ENCODE data around the gene KRT14. TPM values are rescaled to one million over a fixed set of nuclear protein-coding genes. Genes with fewer than 3 reads are reported as not detected.
"Not testable (repeated sequence)": the region's sequence is repeated elsewhere in the genome, so short reads cannot be mapped to it uniquely, and the experiment has no call there.

Gene KRT14
- polyA plus RNA-seq, 12 donors, result 0.18 to 229 (median 2.1) TPM; not detected in 4

DNA sequence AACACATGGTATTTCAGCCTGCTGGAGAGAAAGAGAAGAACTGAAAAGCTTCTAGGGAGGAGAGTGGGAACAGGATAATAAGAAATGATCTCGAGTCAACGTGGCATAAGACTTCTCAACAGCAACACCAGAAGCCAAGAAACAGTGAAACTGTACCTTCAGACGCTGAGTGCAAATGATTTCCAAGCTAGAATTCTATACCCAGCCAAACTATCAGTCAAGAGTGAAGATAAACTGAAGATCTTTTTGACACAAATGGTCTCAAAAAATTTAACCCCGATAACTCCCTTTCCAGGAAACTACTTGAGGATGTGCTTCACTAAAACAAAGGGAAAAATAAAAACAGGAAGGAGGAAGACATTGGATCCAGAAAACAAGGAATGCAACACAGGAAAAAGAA is 20.2 kb upstream of the KRT14 start:
- not testable (repeated sequence) for DNase-seq

DNA sequence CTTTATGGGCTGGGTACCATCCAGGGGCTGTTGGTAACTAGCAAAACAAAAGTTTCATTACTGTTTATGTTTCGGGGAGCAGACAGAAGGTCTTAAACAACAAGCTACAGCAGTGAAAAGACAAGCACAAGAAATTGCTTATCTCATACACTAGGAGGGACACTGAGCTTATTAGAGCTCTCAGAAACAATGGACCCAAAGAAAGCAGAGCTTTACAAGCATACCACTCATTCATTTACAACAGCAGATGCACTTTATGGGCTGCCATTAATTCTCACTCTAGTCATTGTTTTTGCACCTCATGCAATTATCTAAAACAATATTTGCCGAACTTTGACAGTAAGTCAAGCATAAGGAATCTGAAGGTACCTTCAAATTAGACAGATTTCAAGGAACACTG is 15.8 kb upstream of the KRT14 start:
- DNase-seq, result no peak

DNA sequence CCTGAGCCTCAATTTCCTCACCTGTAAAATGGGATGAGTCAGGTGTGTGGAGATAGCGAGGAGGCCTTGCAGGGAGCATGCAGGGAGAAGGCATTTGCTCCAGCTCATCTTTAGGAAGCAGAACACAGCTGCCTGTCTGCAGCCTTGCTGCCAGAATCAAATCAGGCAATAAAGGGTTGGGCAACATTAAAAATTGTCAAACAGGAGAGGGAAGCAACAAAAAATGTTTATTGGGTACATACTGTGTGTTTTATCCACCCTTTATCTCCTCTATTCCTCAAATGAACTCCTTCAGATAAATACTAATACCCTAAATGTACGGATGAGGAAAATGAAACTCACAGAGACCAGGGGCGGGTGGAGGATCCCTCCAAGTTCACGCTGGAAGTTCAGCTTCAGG is 13.6 kb upstream of the KRT14 start:
- DNase-seq, result no peak

DNA sequence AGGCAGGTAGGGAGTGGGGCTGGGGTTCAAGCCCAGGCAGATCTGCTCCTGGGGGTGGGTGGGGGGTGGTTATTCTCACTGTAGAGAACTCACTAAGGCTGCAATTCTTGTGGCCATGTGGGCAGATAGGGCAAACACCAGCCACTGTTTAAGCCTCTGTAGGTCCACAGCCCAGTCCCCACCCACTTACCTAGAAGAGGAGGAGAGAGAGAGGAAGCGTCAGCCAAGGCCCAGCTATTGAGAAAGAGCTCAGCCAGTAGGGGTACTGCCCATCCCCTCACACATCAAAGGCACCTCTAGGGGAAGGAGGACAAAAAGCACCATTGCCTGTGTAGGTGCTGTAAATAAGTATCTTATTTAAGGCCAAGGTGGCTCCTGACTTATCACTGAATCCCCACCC is 13.0 kb upstream of the KRT14 start:
- DNase-seq, result no peak

DNA sequence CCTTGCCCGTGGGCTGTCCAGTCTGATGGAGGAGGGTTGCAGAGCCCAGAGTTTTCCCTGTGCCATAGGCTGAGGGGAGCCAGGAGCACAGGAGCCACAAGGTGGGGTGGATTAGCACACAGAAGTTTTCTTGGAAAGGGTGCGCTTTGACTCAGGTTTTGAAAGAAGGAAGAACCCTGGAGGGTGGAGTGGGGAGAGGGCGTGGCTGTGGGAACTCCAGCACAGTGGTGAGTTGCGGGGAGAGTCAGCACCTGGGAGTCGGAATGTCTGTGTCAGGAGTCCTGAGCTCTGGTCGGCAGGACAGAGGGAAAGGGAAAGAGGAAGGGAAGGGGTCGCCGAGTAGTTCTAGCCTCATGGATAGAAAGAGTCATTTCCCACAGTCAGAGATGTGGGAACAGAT is 8.9 kb upstream of the KRT14 start:
- DNase-seq, result no peak

DNA sequence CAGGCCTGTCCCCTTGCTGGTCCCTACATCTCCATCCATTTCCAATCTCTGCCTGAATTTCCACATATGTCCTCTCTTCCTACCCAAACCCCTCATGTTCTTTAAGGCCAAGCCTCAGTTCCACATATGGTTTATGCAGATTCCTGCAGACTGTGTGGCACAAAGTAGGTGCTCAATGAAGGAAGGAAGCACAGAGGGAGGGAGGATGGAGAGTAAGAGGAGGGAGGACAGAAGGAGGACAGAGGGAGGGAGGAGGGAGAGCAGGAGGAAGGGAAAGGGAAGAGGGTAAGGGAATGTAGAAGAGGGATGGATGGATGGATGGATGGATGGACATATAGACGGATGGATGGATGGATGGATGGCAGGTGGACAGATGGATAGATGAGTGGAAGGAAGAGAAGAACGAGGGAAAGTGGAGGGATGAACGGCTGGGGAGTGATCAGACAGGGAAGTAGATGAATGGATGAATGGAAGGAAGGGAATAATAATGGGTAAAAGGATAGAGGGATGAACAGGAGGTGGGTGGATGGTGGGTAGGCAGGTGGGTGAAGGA is 7.7 kb upstream of the KRT14 start:
- no peak for DNase-seq

DNA sequence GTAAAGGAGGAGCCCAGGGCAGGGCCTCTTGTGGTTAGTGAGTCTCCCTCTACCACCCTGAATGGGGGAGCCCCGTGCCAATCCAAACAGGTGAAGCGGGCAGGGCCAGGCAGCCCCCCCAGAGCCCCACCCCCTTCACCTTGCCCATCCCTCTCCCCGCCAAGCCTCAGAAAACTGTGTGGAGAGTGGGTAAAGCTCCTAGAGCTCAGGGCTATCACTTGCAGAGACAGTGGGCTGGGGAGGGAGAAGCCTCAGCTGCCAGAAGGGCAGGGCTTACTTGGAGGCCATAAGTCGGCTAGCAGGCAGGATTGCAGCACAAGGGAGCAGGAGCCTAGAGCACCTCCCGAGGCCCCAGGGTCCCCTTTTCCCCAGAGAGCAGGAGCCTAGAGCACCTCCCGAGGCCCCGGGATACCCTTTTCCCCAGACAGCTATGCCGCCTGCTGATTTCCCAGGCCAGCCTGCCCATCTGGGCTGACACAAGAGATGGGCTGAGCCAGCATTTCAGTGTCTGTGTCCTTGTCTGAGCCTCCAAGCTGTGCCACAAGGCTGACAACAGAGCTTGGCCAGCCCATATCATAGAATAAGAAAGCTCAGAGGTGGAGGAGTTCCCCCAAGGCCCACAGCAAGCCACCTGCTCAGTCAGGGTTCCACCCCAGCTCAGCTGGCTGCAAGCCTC is 6.7 kb upstream of the KRT14 start:
- no peak for DNase-seq

DNA sequence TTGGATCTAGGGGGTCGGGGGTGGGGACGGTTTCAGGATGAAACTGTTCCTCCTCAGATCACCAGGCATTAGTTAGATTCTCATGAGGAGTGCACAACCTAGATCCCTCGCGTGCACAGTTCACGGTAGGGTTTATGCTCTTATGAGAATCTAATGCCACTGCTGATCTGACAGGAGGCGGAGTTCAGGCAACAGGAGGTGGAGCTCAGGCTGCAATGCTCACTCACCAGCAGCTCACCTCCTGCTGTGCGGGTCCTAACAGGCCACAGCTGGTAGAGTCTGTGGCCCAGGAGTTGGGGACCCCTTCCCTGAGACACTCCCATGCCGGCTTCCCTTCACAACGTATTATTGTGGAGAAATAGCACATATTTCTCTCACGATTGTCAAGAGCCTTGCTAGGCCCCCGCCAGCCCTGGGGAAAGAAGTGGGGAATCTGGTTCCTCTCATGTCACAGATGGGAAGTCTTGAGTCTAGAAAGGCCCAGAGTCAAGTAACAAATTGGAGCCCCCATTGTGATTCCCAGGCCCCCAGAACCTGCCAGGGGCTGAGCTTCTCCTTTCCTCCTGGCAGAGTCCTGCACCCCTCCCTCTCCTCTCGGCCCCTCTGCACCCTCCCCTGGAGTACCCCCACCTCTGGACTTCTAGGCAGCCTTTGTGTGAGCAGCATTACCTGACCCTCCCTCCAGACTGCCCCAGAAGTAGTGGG is 6.1 kb upstream of the KRT14 start:
- no peak for DNase-seq

DNA sequence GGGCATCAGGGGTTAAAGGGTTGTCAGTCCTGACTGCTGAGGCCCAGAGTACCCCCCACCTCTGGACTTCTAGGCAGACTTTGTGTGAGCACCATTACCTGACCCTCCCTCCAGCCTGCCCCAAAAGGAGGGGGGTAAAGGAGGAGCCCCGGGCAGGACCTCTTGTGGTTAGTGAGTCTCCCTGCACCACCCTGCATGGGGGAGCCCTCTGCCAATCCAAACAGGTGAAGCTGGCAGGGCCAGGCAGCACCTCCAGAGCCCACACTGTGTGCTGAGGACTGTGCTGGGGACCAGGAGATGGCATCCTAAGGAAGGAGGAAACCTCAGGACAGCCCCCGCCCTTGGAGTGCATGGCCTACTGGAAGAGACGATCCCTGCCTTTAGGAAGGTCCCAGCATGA is 2.6 kb upstream of the KRT14 start:
- DNase-seq, result no peak

DNA sequence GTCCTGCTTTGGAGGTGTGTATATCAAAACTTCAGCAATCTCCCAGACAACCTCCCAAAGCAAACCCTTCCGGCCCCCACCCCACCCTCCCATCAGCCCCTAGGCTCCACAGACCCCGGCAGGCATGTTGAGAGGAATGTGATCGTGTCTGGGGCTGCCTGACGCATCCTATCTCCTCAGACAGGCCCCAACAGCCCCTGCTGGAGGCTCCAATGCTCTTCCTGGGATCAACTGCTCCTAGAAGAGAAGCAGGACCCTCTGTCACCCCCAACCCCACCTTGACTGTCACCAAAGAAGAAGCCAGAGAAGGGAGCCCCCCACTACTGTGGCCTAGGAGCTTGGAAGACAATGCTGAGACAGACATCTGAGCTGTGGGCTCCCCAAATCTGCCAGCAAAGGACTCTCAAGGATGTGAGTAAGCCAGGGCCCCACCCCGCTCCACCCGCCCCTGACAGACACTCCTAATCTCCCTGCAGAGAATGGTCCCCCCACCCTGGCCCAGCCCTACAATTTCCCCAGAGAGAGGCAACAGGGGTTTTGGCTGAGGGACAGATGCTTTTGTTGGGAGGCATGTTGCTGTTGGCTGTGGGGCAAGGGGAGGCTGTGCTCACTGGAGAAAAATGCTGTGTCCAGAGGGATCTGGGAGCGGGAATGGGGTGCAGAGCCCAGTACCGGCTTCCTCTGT is 1.6 kb upstream of the KRT14 start:
- DNase-seq, result no peak

DNA sequence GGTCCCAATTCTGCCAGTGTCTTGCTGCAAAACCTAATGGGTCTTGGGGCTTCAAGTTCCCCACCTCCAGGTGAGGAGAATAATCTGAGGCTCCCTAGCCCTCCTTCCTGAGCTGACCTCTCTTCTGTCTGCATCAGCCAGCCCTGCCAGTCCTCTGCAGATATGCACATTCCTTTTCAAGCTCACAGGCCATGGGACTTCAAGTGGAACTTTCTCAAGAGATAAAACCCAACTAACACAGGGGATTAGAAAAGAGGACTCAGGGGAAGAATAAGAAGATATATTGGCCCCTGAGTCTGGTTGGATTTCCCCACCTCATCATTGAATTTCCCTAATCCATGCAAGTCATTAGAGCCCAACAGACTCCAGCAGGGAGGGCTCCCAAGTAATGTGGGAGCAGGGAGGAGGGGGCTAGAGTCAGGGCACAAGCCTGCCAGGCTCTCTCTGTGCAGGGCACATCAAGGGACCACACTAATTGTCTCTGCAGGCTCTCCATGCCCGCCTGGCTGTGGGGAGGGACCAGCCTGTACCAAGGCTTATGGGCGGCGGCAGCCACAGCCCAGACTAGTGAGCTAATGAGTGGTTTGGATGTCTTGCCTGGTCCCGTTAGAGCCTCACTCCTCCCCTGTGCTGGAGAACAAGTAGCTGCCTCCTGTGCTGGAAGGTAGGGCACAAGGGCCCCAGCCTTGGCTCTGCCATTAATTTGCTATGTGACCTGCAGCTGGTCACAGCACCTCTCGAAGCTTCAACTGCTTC is 1.2 kb downstream of the KRT14 start:
- DNase-seq, result no peak

DNA sequence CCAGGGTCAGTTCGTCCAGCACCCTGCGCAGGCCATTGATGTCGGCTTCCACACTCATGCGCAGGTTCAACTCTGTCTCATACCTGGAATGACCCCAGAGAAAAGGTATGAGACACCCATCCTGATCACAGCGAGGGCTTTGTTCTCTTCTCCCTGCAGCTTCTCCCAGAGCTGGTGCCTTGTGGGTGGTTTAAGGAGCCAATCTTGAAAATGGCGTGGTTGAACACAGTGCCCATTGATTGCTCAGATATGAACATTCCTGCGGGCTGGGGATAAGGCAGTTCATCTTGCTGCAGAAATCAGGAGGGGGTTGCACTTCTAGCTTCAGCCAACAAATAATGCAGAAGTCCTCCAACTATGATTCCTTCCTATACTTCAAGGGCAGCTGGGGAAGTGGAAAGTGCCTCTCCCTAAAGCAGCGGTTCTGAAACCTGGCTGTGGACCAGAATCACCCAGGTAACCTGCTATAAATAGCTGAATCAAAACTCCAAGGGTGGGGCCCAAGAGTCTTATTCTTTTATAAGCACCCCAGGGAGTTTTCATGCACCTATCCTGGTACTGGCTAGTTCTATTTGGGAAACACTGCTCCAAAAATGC is 2.3 kb downstream of the KRT14 start:
- not testable (repeated sequence) for DNase-seq

DNA sequence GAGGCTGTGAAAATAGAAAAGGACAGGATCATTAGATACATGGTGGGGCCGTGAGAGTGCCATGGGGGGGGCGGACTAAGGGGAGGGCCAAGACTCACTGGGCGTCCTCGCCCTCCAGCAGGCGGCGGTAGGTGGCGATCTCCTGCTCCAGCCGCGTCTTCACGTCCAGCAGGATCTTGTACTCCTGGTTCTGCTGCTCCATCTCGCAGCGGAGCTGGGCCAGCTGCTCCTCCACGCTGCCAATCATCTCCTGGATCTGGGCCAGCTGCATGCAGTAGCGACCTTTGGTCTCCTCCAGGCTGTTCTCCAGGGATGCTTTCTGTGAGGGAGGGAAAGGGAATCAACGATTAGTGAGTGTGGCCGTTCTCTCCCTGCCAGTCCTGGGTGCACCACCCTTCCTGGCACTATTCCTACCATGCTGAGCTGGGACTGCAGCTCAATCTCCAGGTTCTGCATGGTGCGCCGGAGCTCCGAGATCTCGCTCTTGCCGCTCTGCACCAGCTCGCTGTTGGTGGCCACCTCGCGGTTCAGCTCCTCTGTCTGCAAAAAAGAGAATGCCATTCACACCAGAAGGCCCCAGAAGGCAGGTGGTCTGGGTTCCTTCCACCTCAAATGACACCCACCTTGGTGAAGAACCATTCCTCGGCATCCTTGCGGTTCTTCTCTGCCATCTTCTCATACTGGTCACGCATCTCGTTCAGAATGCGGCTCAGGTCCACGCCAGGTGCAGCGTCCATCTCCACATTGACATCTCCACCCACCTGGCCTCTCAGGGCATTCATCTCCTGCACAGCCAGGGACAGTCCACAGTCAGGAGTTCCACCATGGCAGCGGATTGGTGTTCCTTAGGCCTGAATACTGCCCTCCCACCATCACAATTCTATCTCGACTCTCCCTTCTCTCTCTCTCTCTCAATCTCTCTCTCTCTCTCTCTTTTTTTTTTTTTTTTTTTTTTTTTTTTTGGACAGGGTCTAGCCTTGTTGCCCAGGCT is 3.3 kb downstream of the KRT14 start:
- DNase-seq, result no peak

DNA sequence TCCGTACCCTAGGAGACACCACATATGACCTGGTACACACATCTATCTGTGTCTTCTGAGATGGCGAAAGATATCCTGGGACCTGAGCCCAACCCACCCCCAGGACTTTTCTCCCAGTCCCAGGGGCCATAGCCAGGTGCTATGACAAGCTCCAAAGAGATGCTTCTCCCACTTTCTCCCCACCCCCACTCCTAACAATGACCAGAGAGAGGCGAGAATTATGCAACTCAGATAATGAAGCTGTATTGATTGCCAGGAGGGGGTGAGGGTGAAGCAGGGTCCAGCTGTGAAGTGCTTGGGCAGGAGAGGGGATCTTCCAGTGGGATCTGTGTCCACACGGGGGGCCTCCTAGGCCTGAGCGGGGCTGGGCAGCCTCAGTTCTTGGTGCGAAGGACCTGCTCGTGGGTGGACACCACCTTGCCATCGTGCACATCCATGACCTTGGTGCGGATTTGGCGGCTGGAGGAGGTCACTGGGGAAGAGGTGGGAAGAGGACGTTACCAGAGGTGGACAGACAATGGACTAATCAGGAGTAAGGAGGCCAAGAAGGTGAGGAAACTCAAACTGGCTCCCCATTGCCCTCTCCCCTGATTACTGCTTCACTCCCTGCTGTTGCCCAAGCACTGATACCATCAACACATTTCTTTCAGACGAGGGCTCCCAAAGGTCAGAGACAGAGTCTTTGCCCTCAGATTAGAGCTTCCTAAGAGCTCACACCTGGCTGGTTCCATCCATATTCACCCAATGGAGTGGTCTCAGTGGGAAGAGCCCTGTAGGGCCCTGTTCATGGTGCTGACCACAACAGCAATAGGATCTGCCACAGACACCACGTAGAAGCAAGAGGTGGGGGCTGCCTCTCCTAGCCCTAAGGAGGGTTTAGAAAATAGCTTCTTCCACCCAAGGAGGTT is 4.4 kb downstream of the KRT14 start:
- not testable (repeated sequence) for DNase-seq

DNA sequence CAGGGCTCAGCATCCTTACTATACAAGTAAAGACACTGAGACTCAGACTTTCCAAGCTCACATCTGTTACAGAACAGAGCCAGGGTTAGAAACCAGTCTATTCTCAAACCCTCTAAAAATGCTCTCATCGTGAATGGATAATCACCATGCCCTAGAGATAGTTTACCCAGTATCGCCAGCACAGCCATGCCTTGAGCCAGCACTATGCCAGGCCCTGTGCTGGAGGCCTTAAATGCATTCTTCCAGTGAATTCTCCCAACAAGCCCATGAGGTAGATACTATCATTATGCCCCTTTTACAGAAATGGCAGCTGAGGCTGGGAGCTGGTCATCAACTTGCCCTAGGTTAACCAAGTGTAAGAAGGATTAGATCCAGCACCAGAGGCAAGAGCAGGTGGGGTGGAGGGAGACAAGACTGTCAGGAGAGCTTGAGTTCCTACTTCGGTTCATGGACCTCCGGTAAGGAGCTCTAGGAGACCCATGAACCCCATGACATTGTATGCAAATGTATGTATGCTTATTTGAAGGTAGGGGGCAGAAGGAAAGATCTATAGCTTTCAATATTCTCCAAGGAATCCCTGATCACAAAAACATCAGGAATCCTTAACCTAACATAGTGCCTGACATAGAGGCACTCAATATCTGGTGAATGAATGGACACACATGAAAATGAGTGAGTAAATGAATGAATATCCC is 5.2 kb downstream of the KRT14 start:
- DNase-seq, result no peak

DNA sequence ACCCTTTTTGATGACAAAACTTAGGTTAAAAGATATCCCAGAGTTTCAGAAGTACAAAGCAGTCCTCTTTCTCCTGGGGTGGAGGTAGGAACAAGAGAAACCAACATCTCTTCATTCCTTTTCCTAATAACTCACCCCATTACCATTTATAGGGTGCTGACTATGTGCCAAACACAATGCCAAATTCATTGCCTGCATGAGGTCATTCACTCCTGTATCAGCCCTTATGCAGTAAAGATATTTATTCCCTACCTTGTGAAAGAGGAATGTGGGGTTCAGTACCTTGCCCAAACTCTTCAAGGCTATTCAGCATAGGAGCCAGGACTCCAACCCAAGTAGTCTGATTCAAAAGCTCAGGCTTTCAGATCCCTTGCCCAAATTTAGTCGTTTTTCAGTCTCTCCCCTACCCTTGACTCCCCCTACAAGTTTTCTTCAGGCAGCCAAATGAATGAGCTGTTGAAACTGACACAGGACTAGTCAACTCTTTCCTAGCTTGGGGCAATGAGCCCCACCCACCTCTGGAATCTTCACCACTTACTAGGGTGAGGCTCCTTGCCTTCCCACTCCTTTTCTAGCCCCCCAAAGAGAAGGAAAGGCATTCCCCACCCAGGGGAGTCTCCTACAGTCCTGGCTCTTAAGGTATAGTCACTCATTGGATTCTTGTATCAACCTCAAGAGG is 5.9 kb downstream of the KRT14 start:
- no peak for DNase-seq

DNA sequence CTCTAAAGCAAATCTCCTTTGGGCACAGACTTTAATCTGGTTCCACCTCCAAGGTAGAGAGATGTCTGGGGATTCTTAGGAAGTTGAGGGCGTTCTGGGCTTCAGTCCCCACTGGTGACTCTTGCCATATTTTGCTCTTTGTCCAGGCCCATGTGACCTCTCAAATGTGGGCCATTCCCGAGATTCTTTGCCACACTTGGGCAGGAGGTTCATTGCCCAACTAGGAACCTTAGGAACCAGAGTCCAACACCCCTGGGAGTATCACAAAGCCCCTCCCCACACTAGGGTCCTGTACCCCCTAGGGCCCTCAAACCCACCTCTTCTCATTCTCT is 6.5 kb downstream of the KRT14 start:
- no peak for DNase-seq

Data from muscle of arm (tissue), 12 donors.